ENCODE results near the gene BPIFB4.

The BPIFB4 gene

DNA sequence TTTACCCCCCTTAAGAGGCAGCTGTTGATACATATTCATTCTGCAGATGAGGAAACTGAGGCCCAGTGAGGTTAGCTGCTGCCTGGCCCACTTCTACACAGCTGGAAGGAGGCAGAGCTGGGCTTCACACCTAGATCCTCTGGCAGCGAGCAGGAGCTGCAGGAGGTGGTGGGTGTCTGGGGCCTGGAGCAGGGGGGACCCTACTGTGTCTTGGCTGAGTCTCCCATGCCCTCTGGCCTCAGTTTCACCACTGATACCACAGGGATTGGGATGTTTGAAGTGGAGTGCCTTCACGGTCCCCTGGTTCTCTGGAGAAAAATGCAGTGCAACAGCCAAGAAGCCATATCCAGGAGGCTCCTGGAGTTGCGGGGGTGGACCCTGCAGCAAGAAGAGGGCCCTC is 80.3 kb downstream of the BPIFB4 start:
- Histone ChIP-seq H3K27me3 (peaks cover 32% of the 10 kb centered on the region), H3K4me3 (ENCODE audit: low read depth in 1 of 2, low read length in 1 of 2) (no peak overlapping the region), H3K9me3 (no peaks in the 10 kb centered on the region), H3K36me3 (no peaks in the 10 kb centered on the region), H3K27ac (no peak overlapping the region), H3K4me1 (ENCODE audit: control insufficient read depth in 1 of 2, insufficient read depth in 1 of 2, low read depth in 1 of 2, low read length in 1 of 2) (no peaks in the 10 kb centered on the region)
- TF ChIP-seq, protein P1, sequence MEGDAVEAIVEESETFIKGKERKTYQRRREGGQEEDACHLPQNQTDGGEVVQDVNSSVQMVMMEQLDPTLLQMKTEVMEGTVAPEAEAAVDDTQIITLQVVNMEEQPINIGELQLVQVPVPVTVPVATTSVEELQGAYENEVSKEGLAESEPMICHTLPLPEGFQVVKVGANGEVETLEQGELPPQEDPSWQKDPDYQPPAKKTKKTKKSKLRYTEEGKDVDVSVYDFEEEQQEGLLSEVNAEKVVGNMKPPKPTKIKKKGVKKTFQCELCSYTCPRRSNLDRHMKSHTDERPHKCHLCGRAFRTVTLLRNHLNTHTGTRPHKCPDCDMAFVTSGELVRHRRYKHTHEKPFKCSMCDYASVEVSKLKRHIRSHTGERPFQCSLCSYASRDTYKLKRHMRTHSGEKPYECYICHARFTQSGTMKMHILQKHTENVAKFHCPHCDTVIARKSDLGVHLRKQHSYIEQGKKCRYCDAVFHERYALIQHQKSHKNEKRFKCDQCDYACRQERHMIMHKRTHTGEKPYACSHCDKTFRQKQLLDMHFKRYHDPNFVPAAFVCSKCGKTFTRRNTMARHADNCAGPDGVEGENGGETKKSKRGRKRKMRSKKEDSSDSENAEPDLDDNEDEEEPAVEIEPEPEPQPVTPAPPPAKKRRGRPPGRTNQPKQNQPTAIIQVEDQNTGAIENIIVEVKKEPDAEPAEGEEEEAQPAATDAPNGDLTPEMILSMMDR (IDR thresholded peaks at IDR 0.05) = no peak

DNA sequence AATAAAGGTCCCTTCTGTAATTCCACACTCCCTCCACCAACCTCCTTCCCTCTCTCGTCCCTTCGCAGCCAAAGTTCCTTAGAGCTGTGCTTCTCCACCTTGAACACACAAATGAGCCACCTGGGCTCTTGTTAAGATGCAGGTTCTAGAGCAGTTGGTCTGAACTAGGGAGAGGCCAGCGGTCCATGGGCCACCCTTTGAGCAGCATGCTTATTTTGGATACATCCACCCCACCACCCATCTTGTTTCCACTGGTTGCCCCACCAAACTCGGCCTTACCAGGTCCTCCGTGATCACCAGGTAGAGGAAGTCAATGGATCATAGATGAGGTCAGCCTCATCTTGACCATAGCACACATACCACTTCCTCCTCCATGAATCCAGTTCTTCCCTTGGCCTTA is 81.2 kb downstream of the BPIFB4 start:
- TF ChIP-seq, protein P1 (IDR thresholded peaks at IDR 0.05) = no peak
- H3K36me3 ChIP-seq = no peaks in the 10 kb centered on the region
- H3K4me1 ChIP-seq (ENCODE audit: control insufficient read depth in 1 of 2, insufficient read depth in 1 of 2, low read depth in 1 of 2, low read length in 1 of 2) = no peaks in the 10 kb centered on the region
- H3K9me3 ChIP-seq = no peaks in the 10 kb centered on the region
- no peak overlapping the region for H3K4me3 ChIP-seq (ENCODE audit: low read depth in 1 of 2, low read length in 1 of 2)
- H3K27ac ChIP-seq = no peak overlapping the region
- H3K27me3 ChIP-seq = peaks cover 27% of the 10 kb centered on the region
